GM21515 (cell line): ENCODE results near the gene PLXNA1.

Experiments
- ATAC-seq: cut with Tn5 transposase; IDR thresholded peaks from one replicate; pipeline ENCODE4 v1.9.1; 2021; ENCODE audit not compliant: unreplicated experiment

PLXNA1 gene

GRCh38 chr3:127015282-127016042 is 32.5 kb downstream of the PLXNA1 start:
- peak; percentile 53 for ATAC-seq

- ATAC-seq = no peak
Measured at GRCh38 chr3:127016043-127016343, 33.1 kb downstream of the PLXNA1 start.

- ATAC-seq = no peak
Measured at GRCh38 chr3:127016461-127016860, 33.5 kb downstream of the PLXNA1 start.

GRCh38 chr3:127017229-127017628 is 34.3 kb downstream of the PLXNA1 start:
- ATAC-seq = no peak

- no peak for ATAC-seq
Measured at GRCh38 chr3:127017781-127018180, 34.9 kb downstream of the PLXNA1 start.

- no peak for ATAC-seq
Measured at GRCh38 chr3:127018306-127018828, 35.5 kb downstream of the PLXNA1 start.

- no peak for ATAC-seq
Measured at GRCh38 chr3:127019449-127019848, 36.5 kb downstream of the PLXNA1 start.

- no peak for ATAC-seq
Measured at GRCh38 chr3:127020543-127020942, 37.6 kb downstream of the PLXNA1 start.

GRCh38 chr3:127022849-127023248 is 39.9 kb downstream of the PLXNA1 start:
- no peak for ATAC-seq

GRCh38 chr3:127025456-127025855 is 42.5 kb downstream of the PLXNA1 start:
- ATAC-seq = no peak

- no peak for ATAC-seq
Measured at GRCh38 chr3:127026036-127026435, 43.1 kb downstream of the PLXNA1 start.

GRCh38 chr3:127026661-127027060 is 43.7 kb downstream of the PLXNA1 start:
- no peak for ATAC-seq

GRCh38 chr3:127027061-127027735 is 44.3 kb downstream of the PLXNA1 start:
- ATAC-seq = no peak

GRCh38 chr3:127027811-127028548 is 45.1 kb downstream of the PLXNA1 start:
- ATAC-seq = no peak

GRCh38 chr3:127028781-127029657 is 46.1 kb downstream of the PLXNA1 start:
- ATAC-seq = no peak

GRCh38 chr3:127029658-127030507 is 47.0 kb downstream of the PLXNA1 start:
- no peak for ATAC-seq

GRCh38 chr3:127030508-127031412 is 47.8 kb downstream of the PLXNA1 start:
- ATAC-seq = no peak

GRCh38 chr3:127031413-127031810 is 48.5 kb downstream of the PLXNA1 start:
- ATAC-seq = no peak

- no peak for ATAC-seq
Measured at GRCh38 chr3:127031845-127032244, 48.9 kb downstream of the PLXNA1 start.
